IgD-negative memory B cell (primary cell): ENCODE results near the gene TPPP2. TPM values are rescaled to one million over a fixed set of nuclear protein-coding genes. Genes with fewer than 3 reads are reported as not detected.
"Not testable (repeated sequence)": the region's sequence is repeated elsewhere in the genome, so short reads cannot be mapped to it uniquely, and the experiment has no call there.

Experiments
- H3K27ac Mint-ChIP-seq, 3 donors: one replicate each; pipeline ENCODE4 v1.8.0; 2020 to 2022; ENCODE audit warnings: mild to moderate bottlenecking in 3 of 3, mixed read lengths in 3 of 3, moderate library complexity in 1 of 3
- H3K27me3 Mint-ChIP-seq: one replicate; pipeline ENCODE4 v1.8.0; 2021; ENCODE audit warnings: mixed read lengths
- H3K36me3 Mint-ChIP-seq: one replicate; pipeline ENCODE4 v1.8.0; 2020; ENCODE audit warnings: mild to moderate bottlenecking, mixed read lengths
- H3K4me1 Mint-ChIP-seq, 3 donors: one replicate each; pipeline ENCODE4 v1.8.0; 2020 to 2022; ENCODE audit warnings: mixed read lengths in 3 of 3, mild to moderate bottlenecking in 1 of 3
- H3K4me3 Mint-ChIP-seq, 4 donors: one replicate each; pipeline ENCODE4 v1.8.0; 2020 to 2022; ENCODE audit warnings: mild to moderate bottlenecking in 4 of 4, mixed read lengths in 4 of 4, moderate library complexity in 3 of 4
- H3K9me3 Mint-ChIP-seq, 3 donors: one replicate each; pipeline ENCODE4 v1.8.0; 2020 to 2021; ENCODE audit warnings: mixed read lengths in 3 of 3, mild to moderate bottlenecking in 1 of 3
- polyA plus RNA-seq: library from polyadenylated mRNA; unstranded; fragments of 300-500 nt; fragmentation: Illumina TruSeq; gene quantifications from one replicate; pipeline ENCODE4 v1.2.3, GENCODE V29; 2021

The TPPP2 gene
- polyA plus RNA-seq, 1 donor from 2014 or later, result not detected

DNA sequence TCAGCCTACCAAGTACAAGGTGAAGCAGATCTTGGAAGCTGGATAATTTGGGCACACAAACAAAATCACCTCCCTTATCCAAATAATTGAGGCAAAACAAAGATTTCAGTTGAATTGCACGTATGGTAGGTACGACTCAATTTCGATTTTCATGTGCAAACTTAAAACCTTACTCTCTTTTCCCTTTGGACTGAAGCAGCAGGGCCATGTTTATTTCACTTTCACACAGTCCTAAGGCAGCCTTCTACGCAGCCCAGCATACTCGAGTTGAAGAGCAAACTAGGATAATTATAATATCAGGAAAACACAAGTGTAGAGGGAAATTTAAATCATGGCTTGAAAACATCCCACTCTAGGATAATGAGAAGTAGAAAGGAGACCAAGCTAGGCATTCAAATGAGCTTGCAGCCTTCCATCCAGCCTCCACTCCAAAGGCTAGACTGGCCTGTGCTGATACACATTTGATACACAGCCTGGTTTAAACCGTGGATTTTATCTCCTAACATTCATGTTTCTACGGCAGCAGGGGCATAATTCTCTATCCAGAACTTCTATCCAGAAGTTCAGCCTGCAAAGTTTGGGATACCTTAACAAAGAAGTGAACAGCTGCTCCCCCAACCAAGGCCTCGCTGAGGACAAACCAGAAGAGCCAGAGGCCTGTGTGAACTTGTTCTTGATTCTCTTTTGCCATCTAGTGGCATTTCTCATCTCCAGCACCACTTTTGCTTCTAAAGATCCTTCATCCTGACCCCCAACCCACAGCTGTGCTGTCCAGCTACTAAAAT lies 9.8 kb downstream of the TPPP2 start:
- Mint-ChIP-seq H3K4me1 (peaks cover 0 to 2% (median 0%) of the 10 kb centered on the region in 3 donors), H3K4me3 (no peak overlapping the region), H3K27ac (no peak overlapping the region), H3K9me3 (no peaks in the 10 kb centered on the region), H3K36me3 (peaks cover 3% of the 10 kb centered on the region), H3K27me3 (peaks cover 11% of the 10 kb centered on the region)

DNA sequence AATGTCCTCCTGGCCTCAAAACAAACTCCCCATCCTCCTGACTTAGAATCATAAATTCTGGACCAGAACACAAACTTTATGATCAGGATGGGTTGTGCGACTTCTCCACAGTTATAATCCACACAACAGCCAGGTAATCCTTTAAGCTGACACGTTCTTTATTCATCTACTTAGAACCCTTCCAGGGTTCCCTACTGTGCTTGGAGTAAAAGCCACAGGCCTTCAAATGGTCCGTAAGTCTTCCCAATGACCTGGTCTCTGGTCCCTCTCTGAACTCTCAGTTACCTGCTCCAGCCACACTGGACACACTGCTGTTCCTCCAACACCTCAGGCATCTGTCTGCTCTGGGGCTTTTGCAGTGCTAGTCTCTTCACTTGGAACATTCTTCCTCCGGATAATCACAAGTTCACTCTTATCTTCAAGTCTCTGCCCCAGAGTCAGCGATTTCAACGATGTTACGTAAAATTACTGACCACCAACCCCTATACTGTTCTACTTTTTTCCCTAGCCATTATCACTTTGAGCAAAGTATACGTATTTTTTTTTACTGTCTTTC lies 10.4 kb downstream of the TPPP2 start:
- H3K4me1 Mint-ChIP-seq, result peaks cover 0 to 2% (median 0%) of the 10 kb centered on the region in 3 donors
- H3K27me3 Mint-ChIP-seq, result peaks cover 14% of the 10 kb centered on the region
- H3K9me3 Mint-ChIP-seq, result no peaks in the 10 kb centered on the region
- H3K4me3 Mint-ChIP-seq, result no peak overlapping the region
- no peak overlapping the region for H3K27ac Mint-ChIP-seq
- peaks cover 3% of the 10 kb centered on the region for H3K36me3 Mint-ChIP-seq

DNA sequence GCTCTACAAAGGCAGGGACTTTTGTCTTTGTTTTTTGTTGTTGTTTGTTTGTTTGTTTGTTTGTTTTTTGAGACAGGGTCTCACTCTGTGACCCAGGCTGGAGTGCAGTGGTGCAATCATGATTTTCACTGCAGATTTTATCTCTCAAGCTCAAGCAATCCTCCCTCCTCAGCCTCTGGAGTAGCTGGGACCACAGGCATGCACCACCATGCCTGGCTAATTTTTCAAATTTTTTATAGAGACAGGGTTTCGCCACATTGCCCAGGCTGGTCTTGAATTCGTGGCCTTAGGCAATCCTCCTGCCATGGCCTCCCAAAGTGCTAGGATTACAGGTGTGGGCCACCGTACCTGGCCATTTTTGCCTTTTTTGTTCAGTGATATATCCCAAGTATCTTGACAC lies 10.9 kb downstream of the TPPP2 start:
- H3K4me1 Mint-ChIP-seq, H3K9me3 Mint-ChIP-seq, H3K27ac Mint-ChIP-seq, H3K4me3 Mint-ChIP-seq, H3K36me3 Mint-ChIP-seq: not testable (repeated sequence)
- H3K27me3 Mint-ChIP-seq, result peaks cover 14% of the 10 kb centered on the region

GRCh38 chr14:21041676-21042433 lies 11.8 kb downstream of the TPPP2 start, which contains the start of gene RNASE7:
TSS of gene RNASE7 (plus strand) at chr14:21042362. CDS start at chr14:21042993, 631 bp downstream.
- no peak within 1 kb of the TSS for H3K27ac Mint-ChIP-seq
- H3K9me3 Mint-ChIP-seq, result no peaks in the 10 kb centered on the region
- peaks cover 3% of the 10 kb centered on the region for H3K36me3 Mint-ChIP-seq
- H3K4me3 Mint-ChIP-seq, result no peak within 1 kb of the TSS
- H3K27me3 Mint-ChIP-seq, result peaks cover 15% of the 10 kb centered on the region
- H3K4me1 Mint-ChIP-seq, result peaks cover 0 to 2% (median 0%) of the 10 kb centered on the region in 3 donors

- Mint-ChIP-seq H3K27me3 (peaks cover 15% of the 10 kb centered on the region), H3K36me3 (peaks cover 3% of the 10 kb centered on the region), H3K4me3 (no peak overlapping the region), H3K27ac (no peak overlapping the region), H3K9me3 (no peaks in the 10 kb centered on the region), H3K4me1 (no peaks in the 10 kb centered on the region)
Measured at GRCh38 chr14:21042918-21043317, 12.9 kb downstream of the TPPP2 start.

DNA sequence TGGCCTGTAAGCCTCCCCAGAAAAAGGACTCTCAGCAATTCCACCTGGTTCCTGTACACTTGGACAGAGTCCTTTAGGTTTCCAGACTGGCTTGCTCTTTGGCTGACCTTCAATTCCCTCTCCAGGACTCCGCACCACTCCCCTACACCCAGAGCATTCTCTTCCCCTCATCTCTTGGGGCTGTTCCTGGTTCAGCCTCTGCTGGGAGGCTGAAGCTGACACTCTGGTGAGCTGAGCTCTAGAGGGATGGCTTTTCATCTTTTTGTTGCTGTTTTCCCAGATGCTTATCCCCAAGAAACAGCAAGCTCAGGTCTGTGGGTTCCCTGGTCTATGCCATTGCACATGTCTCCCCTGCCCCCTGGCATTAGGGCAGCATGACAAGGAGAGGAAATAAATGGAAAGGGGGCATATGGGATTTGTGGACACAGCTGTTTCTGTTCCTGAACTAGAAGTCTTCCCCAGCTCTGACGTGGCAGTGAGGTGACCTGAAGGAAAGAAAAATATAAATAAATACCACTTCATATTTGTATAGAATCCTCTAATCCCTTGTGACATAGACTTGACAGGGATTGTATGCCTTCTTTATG lies 13.5 kb downstream of the TPPP2 start:
- no peak overlapping the region for H3K4me3 Mint-ChIP-seq

GRCh38 chr14:21043974-21044618 lies 14.1 kb downstream of the TPPP2 start:
- no peak overlapping the region for H3K27ac Mint-ChIP-seq
- no peaks in the 10 kb centered on the region for H3K9me3 Mint-ChIP-seq
- no peak overlapping the region for H3K4me3 Mint-ChIP-seq
- peaks cover 3% of the 10 kb centered on the region for H3K36me3 Mint-ChIP-seq
- peaks cover 15% of the 10 kb centered on the region for H3K27me3 Mint-ChIP-seq
- H3K4me1 Mint-ChIP-seq, result no peaks in the 10 kb centered on the region

More for the DNA sequence above, 13.5 kb downstream of the TPPP2 start:
- peaks cover 3% of the 10 kb centered on the region for H3K36me3 Mint-ChIP-seq
- H3K4me1 Mint-ChIP-seq, result no peaks in the 10 kb centered on the region
- H3K9me3 Mint-ChIP-seq, result no peaks in the 10 kb centered on the region
- peaks cover 15% of the 10 kb centered on the region for H3K27me3 Mint-ChIP-seq
- H3K27ac Mint-ChIP-seq, result no peak overlapping the region

- H3K27me3 Mint-ChIP-seq, result peaks cover 15% of the 10 kb centered on the region
- no peaks in the 10 kb centered on the region for H3K9me3 Mint-ChIP-seq
- no peak overlapping the region for H3K27ac Mint-ChIP-seq
- H3K36me3 Mint-ChIP-seq, result peaks cover 2% of the 10 kb centered on the region
- H3K4me1 Mint-ChIP-seq, result no peaks in the 10 kb centered on the region
- H3K4me3 Mint-ChIP-seq, result no peak overlapping the region
Measured at GRCh38 chr14:21047378-21047781, 17.4 kb downstream of the TPPP2 start.

DNA sequence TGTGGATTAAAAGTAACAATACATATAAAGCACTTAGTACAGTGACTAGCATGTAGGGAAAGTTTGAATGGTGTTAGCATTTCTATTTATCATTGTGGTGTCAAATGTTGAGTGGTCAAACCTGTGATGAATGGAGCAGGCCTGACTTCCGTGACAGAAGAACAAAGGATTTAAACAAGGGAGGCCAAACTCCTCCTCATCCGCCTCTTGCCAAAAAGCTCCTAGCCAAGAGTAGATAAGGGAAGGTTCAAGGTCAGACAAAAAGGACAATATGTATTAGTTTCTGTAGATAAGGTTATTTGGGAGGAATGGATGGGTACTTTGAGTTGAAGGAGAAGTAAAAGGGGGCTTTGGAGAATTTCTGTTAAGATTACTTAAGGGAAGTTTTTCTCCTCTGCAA lies 18.6 kb downstream of the TPPP2 start:
- H3K27me3 Mint-ChIP-seq, result peaks cover 14% of the 10 kb centered on the region

DNA sequence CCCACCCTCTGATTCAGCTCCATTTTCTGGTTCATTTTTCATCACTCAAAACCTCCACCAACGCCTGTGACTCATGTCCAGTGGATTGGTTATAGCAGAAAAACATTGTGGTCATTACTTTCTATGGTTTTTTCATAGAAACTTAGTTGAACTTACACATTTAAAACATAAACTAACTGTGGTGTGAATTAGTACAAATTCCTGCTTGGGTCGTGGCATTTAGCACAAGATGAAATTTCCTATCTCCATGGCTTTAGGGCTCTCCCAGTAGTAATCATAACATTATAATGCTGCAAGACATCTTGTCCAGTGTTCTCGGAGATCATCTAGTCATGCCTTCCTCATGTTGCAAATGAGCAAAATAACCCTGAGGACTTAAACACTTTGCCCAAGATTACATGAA lies 19.3 kb downstream of the TPPP2 start:
- Mint-ChIP-seq H3K9me3 (no peaks in the 10 kb centered on the region), H3K4me3 (no peak overlapping the region), H3K27ac (no peak overlapping the region), H3K4me1 (no peaks in the 10 kb centered on the region), H3K36me3 (no peaks in the 10 kb centered on the region), H3K27me3 (peaks cover 12% of the 10 kb centered on the region)

More for the DNA sequence above, 18.6 kb downstream of the TPPP2 start:
- Mint-ChIP-seq H3K4me1 (no peaks in the 10 kb centered on the region), H3K27ac (no peak overlapping the region), H3K9me3 (no peaks in the 10 kb centered on the region), H3K4me3 (no peak overlapping the region), H3K36me3 (no peaks in the 10 kb centered on the region)

GRCh38 chr14:21050597-21050996 lies 20.6 kb downstream of the TPPP2 start:
- Mint-ChIP-seq H3K27ac (no peak overlapping the region), H3K9me3 (no peaks in the 10 kb centered on the region), H3K4me3 (no peak overlapping the region)

DNA sequence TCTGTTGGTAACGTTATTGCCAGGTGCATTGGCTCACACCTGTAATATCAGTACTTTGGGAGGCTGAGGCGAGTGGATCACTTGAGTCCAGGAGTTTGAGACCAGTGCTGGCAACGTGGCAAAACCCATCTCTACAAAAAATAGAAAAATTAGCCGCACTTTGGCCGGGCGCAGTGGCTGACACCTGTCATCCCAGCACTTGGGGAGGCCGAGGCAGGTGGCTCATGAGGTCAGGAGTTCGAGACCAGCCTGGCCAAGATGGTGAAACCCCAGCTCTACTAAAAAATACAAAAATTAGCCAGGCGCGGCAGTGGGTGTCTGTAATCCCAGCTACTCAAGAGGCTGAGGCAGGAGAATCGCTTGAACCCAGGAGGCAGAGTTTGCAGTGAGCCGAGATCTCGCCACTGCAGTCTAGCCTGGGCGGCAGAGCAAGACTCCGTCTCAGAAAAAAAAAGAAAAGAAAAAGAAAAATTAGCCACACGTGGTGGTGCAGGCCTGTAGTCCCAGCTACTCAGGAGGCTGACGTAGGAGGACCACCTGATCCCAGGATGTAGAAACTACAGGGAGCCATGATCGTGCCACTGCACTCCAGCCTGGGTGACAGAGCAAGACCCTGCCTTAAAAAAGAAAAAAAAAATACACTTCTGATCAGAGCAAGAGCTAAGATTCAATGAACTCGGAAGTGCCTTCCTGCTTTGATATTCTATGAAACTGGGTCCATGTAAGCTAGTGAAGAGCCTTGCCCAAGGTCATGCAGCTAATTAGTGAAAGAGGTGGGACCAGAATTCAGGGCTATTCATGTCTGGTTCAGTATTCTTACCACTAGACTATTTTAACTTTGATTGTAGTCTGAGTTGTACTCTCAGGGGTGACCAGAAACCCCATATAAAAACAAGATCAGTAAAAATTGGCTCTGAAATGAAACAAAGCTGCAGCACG lies 23.4 kb downstream of the TPPP2 start:
- Mint-ChIP-seq H3K9me3 (no peaks in the 10 kb centered on the region), H3K27me3 (peaks cover 5% of the 10 kb centered on the region), H3K4me1 (no peaks in the 10 kb centered on the region), H3K27ac (no peak overlapping the region), H3K36me3 (no peaks in the 10 kb centered on the region), H3K4me3 (no peak overlapping the region)

More at GRCh38 chr14:21050597-21050996, 20.6 kb downstream of the TPPP2 start:
- H3K36me3 Mint-ChIP-seq, result no peaks in the 10 kb centered on the region
- no peaks in the 10 kb centered on the region for H3K4me1 Mint-ChIP-seq
- H3K27me3 Mint-ChIP-seq, result peaks cover 6% of the 10 kb centered on the region

GRCh38 chr14:21054123-21054767 lies 24.2 kb downstream of the TPPP2 start:
- H3K27ac Mint-ChIP-seq, result no peak overlapping the region
- peaks cover 6% of the 10 kb centered on the region for H3K27me3 Mint-ChIP-seq
- no peak overlapping the region for H3K4me3 Mint-ChIP-seq
- H3K36me3 Mint-ChIP-seq, result no peaks in the 10 kb centered on the region
- no peaks in the 10 kb centered on the region for H3K4me1 Mint-ChIP-seq
- H3K9me3 Mint-ChIP-seq, result no peaks in the 10 kb centered on the region
